Measurements from ENCODE around the gene VPS33B.

DNA sequence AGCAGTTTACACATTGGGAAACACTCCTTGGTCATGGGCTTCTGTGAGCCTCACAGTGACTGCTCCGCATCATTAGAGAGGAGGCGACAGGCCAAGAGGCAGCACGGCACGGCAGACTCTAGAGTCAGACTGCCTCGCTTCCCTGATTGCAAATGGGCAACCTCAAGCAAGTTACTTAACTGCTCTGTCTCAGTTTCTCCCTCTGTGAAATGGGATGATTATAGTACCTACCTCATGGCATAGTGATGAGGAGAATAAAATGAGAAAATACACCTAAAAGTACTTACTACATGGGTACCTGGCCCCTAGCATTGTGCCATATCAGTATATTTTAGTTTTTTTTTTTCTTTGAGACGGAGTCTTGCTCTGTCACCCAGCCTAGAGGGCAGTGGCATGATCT lies 71.7 kb downstream of the VPS33B start:
- no peak for TF ChIP-seq POLR2A (IDR thresholded peaks at IDR 0.05)
- TF ChIP-seq, protein P1, sequence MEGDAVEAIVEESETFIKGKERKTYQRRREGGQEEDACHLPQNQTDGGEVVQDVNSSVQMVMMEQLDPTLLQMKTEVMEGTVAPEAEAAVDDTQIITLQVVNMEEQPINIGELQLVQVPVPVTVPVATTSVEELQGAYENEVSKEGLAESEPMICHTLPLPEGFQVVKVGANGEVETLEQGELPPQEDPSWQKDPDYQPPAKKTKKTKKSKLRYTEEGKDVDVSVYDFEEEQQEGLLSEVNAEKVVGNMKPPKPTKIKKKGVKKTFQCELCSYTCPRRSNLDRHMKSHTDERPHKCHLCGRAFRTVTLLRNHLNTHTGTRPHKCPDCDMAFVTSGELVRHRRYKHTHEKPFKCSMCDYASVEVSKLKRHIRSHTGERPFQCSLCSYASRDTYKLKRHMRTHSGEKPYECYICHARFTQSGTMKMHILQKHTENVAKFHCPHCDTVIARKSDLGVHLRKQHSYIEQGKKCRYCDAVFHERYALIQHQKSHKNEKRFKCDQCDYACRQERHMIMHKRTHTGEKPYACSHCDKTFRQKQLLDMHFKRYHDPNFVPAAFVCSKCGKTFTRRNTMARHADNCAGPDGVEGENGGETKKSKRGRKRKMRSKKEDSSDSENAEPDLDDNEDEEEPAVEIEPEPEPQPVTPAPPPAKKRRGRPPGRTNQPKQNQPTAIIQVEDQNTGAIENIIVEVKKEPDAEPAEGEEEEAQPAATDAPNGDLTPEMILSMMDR (IDR thresholded peaks at IDR 0.05 in 8 of 11, conservative IDR thresholded peaks at IDR 0.05 in 3 of 11): no peak
- no peak for TF ChIP-seq POLR2AphosphoS5 (IDR thresholded peaks at IDR 0.05)

Data from spleen (tissue), 7 donors.